Body of pancreas (tissue), 4 donors: Measurements from ENCODE around the gene ADRA2C. TPM values are rescaled to one million over a fixed set of nuclear protein-coding genes. Genes with fewer than 3 reads are reported as not detected.
"Not testable (repeated sequence)": the region's sequence is repeated elsewhere in the genome, so short reads cannot be mapped to it uniquely, and the experiment has no call there.

ENCODE experiments used
- ATAC-seq: fragments of 150-250 bp; one replicate; pipeline ENCODE4 v1.9.1; 2016
- DNase-seq, 4 donors: peaks; one replicate each; pipeline ENCODE4 v3.0.0-alpha.2; 2019
- H3K27ac ChIP-seq, 4 donors: fragments of 200-600 bp; sonication (generic); 1 replicate in 3 of 4; 2 replicates in 1 of 4; pipeline versions ENCODE4 v1.5.1 to v1.6.1; 2016 to 2019; ENCODE audit warnings: mild to moderate bottlenecking in 1 of 4, mixed read lengths in 1 of 4, moderate library complexity in 1 of 4
- H3K27me3 ChIP-seq, 2 donors: fragments of 200-600 bp; sonication (generic); one replicate each; pipeline ENCODE4 v1.6.0; 2016; ENCODE audit warnings: mild to moderate bottlenecking in 1 of 2
- H3K36me3 ChIP-seq, 2 donors: fragments of 200-600 bp; sonication (generic); replicated peaks in 1 of 2; 2 replicates each; pipeline ENCODE4 v1.5.1; 2016; ENCODE audit warnings: low read depth in 2 of 2; ENCODE audit not compliant: insufficient read depth in 1 of 2
- H3K4me1 ChIP-seq: fragments of 200-600 bp; sonication (generic); one replicate; pipeline ENCODE4 v1.6.0; 2016
- H3K4me3 ChIP-seq, 2 donors: fragments of 200-600 bp; sonication (generic); 1 replicate in 1 of 2; 2 replicates in 1 of 2; pipeline ENCODE4 v1.5.1; 2016 to 2019
- H3K9me3 ChIP-seq, 3 donors: fragments of 200-600 bp; sonication (generic); 1 replicate in 2 of 3; 2 replicates in 1 of 3; pipeline ENCODE4 v1.5.1; 2016
- POLR2A ChIP-seq, 3 donors: fragments of 450-650 bp; IDR thresholded peaks; one replicate each; pipeline ENCODE4 v1.6.1; 2016; ENCODE audit warnings: antibody characterized with exemption in 3 of 3, mild to moderate bottlenecking in 2 of 3
- WGBS, 2 donors: methylation state at CpG; one replicate each; pipeline ENCODE4 v1.1.5; 2017; 5-methylcytosine and 5-hydroxymethylcytosine counted together
- intact Hi-C: fragments of 100-400 bp; cut with DNase I; formaldehyde crosslinking; loops from one replicate; pipeline ENCODE4 v1.15.1; 2023
- total RNA-seq, 2 donors: library from RNA; depleted of rRNA; stranded (reverse); fragments of >200 nt; gene quantifications; one replicate each; pipeline ENCODE4 v1.1.0, GENCODE V29; 2016
- TF ChIP-seq, protein P1 (sequence below), 7 experiments: fragments of 450-650 bp in 4 of 7; fragments of 200-600 bp in 3 of 7; sonication (generic) in 3 of 7; IDR thresholded peaks; one replicate each; pipeline ENCODE4 v1.5.1; 2016 to 2019; ENCODE audit warnings: antibody characterized with exemption in 7 of 7

ADRA2C gene
- total RNA-seq, 2 donors from 2014 or later, result 6.7 to 10.5 TPM

DNA sequence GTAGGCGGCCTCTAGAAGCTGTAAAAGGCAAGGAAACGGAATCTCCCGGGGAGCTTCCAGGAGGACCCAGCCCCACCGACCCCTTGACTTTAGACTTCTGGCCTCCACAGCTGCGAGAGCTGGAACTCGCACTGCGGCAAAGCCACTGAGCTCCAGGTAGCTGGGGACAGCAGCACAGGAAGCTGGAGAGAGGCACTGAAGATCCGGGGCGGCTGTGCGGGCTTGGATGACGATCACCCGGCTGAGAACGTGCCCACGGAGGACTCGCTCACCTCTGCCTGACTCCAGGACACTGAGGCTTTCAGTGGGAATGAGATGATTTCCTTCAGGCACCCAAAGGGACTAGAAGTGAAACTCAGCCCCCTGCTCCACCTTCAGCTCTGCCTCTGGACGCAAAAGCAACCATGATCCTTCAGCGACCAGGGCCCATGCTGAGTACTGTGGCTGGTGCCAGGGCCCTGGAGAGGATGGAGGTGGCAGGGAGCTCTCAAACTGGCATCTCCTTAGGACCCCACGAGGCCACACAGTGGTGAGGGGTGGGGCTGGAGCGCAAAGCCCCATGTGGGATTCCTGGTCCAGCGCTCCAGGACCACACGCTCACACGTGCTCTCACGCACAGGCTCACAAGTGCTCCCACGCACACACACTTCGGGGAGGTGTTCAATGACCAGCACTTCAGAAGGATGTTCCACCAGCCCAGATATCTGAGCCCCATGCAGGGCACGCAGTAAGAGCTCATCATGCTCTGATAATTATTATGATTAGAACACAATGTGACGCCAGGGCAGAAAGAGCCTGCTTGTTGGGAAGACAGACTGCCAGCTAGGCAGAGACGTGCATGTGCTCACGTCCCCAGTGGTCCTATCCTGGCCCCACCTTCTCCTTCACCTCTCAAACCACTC is 47.2 kb downstream of the ADRA2C start:
- DNase-seq (no peak), ATAC-seq (no peak)
- intact Hi-C loops, result no loop called here
- 68 to 75% methylated on average over 20 to 29 of the region's 29 CpGs for WGBS, 2 donors
- Histone ChIP-seq H3K36me3 (no peaks in the 10 kb centered on the region), H3K4me1 (no peaks in the 10 kb centered on the region), H3K27ac (no peak overlapping the region), H3K27me3 (no peaks in the 10 kb centered on the region), H3K4me3 (no peak overlapping the region), H3K9me3 (no peaks in the 10 kb centered on the region)
- TF ChIP-seq, protein P1, sequence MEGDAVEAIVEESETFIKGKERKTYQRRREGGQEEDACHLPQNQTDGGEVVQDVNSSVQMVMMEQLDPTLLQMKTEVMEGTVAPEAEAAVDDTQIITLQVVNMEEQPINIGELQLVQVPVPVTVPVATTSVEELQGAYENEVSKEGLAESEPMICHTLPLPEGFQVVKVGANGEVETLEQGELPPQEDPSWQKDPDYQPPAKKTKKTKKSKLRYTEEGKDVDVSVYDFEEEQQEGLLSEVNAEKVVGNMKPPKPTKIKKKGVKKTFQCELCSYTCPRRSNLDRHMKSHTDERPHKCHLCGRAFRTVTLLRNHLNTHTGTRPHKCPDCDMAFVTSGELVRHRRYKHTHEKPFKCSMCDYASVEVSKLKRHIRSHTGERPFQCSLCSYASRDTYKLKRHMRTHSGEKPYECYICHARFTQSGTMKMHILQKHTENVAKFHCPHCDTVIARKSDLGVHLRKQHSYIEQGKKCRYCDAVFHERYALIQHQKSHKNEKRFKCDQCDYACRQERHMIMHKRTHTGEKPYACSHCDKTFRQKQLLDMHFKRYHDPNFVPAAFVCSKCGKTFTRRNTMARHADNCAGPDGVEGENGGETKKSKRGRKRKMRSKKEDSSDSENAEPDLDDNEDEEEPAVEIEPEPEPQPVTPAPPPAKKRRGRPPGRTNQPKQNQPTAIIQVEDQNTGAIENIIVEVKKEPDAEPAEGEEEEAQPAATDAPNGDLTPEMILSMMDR (IDR thresholded peaks at IDR 0.05), result no peak
- TF ChIP-seq POLR2A (IDR thresholded peaks at IDR 0.05), result no peak

DNA sequence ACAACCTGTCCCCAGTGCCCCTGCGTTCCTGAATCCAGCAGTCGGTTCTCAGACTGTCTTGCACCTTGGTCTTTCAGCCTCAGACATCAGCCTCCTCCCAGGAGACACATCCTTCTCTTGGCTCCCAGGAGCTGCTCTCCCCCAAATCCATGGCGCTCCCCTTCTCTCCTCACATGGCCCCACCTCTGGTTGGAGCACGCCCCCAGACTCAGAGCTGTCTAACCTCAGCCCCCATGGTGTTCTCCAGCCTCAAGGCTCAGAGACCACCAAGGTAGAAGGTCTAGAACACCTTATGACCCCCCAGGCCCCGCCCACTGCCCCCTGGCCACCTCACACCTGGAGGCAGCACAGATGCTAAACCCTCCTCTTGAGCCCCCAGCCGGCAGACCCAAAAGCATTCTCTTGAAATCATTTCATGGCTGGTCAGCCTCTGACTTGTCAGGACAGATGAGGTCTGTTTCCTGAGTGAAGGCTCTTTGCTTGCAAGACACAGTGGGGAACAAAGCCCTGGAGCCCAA is 47.9 kb downstream of the ADRA2C start:
- 57 to 72% methylated on average over 6 of the region's 6 CpGs for WGBS, 2 donors
- H3K4me1 ChIP-seq, result no peaks in the 10 kb centered on the region
- no peak for DNase-seq
- H3K4me3 ChIP-seq, result no peak overlapping the region
- no peaks in the 10 kb centered on the region for H3K9me3 ChIP-seq
- no peak for ATAC-seq
- no peaks in the 10 kb centered on the region for H3K27me3 ChIP-seq
- intact Hi-C loops, result no loop called here
- no peaks in the 10 kb centered on the region for H3K36me3 ChIP-seq
- H3K27ac ChIP-seq, result no peak overlapping the region
- TF ChIP-seq, protein P1 (IDR thresholded peaks at IDR 0.05), result no peak
- TF ChIP-seq POLR2A (IDR thresholded peaks at IDR 0.05), result no peak

DNA sequence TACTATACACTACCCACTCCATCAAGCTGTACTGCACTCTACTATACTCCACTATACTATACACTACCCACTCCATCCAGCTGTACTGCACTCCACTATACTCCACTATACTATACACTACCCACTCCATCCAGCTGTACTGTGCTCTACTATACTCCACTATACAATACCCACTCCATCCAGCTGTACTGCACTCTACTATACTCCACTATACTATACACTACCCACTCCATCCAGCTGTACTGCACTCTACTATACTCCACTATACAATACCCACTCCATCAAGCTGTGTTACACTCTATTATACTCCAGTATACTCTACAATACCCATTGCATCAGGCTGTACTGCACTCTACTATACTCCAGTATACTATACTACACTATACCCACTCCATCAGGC is 48.7 kb downstream of the ADRA2C start:
- DNase-seq, ATAC-seq, H3K27me3 ChIP-seq, H3K9me3 ChIP-seq, H3K36me3 ChIP-seq, intact Hi-C loops, H3K27ac ChIP-seq, H3K4me1 ChIP-seq, H3K4me3 ChIP-seq: not testable (repeated sequence)

DNA sequence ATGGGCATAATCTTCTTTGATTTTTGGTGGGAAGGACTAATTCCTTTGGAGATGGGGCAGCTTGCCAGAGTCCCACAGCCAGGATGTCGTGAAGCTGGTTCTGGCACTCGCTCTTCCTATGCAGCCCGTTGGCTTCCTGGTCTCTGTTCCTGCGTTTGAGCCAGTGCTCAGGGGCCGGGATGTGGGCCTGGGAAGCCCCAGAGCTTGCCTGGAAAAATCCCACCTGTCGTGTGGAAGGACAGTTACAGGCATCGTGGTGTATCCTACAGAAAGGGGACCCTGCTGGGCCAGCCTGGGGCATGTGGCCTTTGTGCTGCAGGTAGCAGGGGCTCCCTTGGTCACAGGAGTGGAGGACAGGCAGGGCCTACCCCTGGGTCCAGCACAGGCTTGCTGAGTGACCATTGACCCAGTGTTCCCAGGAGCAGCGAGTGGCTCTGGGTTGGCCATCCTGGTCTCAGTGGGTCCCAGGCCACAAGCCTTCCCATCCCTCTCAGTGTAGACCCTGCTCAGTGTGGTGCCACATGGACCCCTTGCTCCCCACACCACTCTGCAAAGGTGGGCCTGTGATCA is 50.2 kb downstream of the ADRA2C start:
- H3K27ac ChIP-seq, result no peak overlapping the region
- H3K36me3 ChIP-seq, result no peaks in the 10 kb centered on the region
- 74 to 79% methylated on average over 7 to 8 of the region's 8 CpGs for WGBS, 2 donors
- H3K27me3 ChIP-seq, result no peaks in the 10 kb centered on the region
- H3K4me1 ChIP-seq, result no peaks in the 10 kb centered on the region
- DNase-seq (no peak), ATAC-seq (no peak)
- TF ChIP-seq POLR2A (IDR thresholded peaks at IDR 0.05), result no peak
- TF ChIP-seq, protein P1 (IDR thresholded peaks at IDR 0.05), result no peak
- H3K4me3 ChIP-seq, result no peak overlapping the region
- no peaks in the 10 kb centered on the region for H3K9me3 ChIP-seq
- intact Hi-C loops, result no loop called here
